ENCODE measurements around the gene ITPRIP. TPM values are rescaled to one million over a fixed set of nuclear protein-coding genes. Genes with fewer than 3 reads are reported as not detected.
A peak's percentile ranks its signal among the peaks of the same experiment; 100 is the strongest.

ITPRIP gene
- polyA plus RNA-seq (ENCODE audit: insufficient read length): 8.4 TPM
- long read RNA-seq, donor 1, full-length matches to known transcripts: 1 of 1 reads
- long read RNA-seq, donor 1, partial matches to known transcripts: 0 of 1 reads
- long read RNA-seq, donor 1, other reads (novel, unspliced or antisense): 0 of 1 reads
- long read RNA-seq, donor 2, full-length matches to known transcripts: 3 of 3 reads
- long read RNA-seq, donor 2, partial matches to known transcripts: 0 of 3 reads
- long read RNA-seq, donor 2, other reads (novel, unspliced or antisense): 0 of 3 reads
- long read RNA-seq, donor 3: 0 reads
- long read RNA-seq, donor 4: 0 reads
- long read RNA-seq, donor 5, full-length matches to known transcripts: 7 of 7 reads
- long read RNA-seq, donor 5, partial matches to known transcripts: 0 of 7 reads
- long read RNA-seq, donor 5, other reads (novel, unspliced or antisense): 0 of 7 reads
- long read RNA-seq, donor 6, full-length matches to known transcripts: 2 of 2 reads
- long read RNA-seq, donor 6, partial matches to known transcripts: 0 of 2 reads
- long read RNA-seq, donor 6, other reads (novel, unspliced or antisense): 0 of 2 reads
- long read RNA-seq, donor 7, full-length matches to known transcripts: 3 of 3 reads
- long read RNA-seq, donor 7, partial matches to known transcripts: 0 of 3 reads
- long read RNA-seq, donor 7, other reads (novel, unspliced or antisense): 0 of 3 reads
- long read RNA-seq, donor 8, full-length matches to known transcripts: 1 of 1 reads
- long read RNA-seq, donor 8, partial matches to known transcripts: 0 of 1 reads
- long read RNA-seq, donor 8, other reads (novel, unspliced or antisense): 0 of 1 reads

- peak; percentile 86 for DNase-seq
Measured at GRCh38 chr10:104337985-104338735, at the start of gene ITPRIP. TSS of gene ITPRIP (minus strand) at chr10:104338465. CDS start at chr10:104316051, 22,414 bp downstream.

- DNase-seq: no peak
Measured at GRCh38 chr10:104387130-104387888, 49.0 kb upstream of the ITPRIP start.

GRCh38 chr10:104380336-104380735 is 42.1 kb upstream of the ITPRIP start:
- DNase-seq: no peak

GRCh38 chr10:104376784-104377300 is 38.6 kb upstream of the ITPRIP start:
- no peak for DNase-seq

GRCh38 chr10:104374591-104374990 is 36.3 kb upstream of the ITPRIP start:
- no peak for DNase-seq

- no peak for DNase-seq
Measured at GRCh38 chr10:104371753-104372152, 33.5 kb upstream of the ITPRIP start.

GRCh38 chr10:104368381-104368780 is 30.1 kb upstream of the ITPRIP start:
- no peak for DNase-seq

- DNase-seq: no peak
Measured at GRCh38 chr10:104367904-104368303, 29.6 kb upstream of the ITPRIP start.

GRCh38 chr10:104359811-104360210 is 21.5 kb upstream of the ITPRIP start:
- no peak for DNase-seq

GRCh38 chr10:104353325-104354048 is 15.2 kb upstream of the ITPRIP start, which contains the start of gene CFAP58:
TSS of gene CFAP58 (plus strand) at chr10:104353833. CDS start at chr10:104353898, 65 bp downstream.
- peak; percentile 92 for DNase-seq

GRCh38 chr10:104351919-104352318 is 13.7 kb upstream of the ITPRIP start:
- no peak for DNase-seq

GRCh38 chr10:104351061-104351702 is 12.9 kb upstream of the ITPRIP start:
- DNase-seq: no peak

- no peak for DNase-seq
Measured at GRCh38 chr10:104350127-104350635, 11.9 kb upstream of the ITPRIP start.

- DNase-seq: no peak
Measured at GRCh38 chr10:104349623-104350126, 11.4 kb upstream of the ITPRIP start.

- DNase-seq: no peak
Measured at GRCh38 chr10:104348601-104349000, 10.3 kb upstream of the ITPRIP start.

- DNase-seq: no peak
Measured at GRCh38 chr10:104347295-104348045, 9.2 kb upstream of the ITPRIP start.

GRCh38 chr10:104345941-104346340 is 7.7 kb upstream of the ITPRIP start:
- no peak for DNase-seq

- DNase-seq: no peak
Measured at GRCh38 chr10:104345515-104345914, 7.2 kb upstream of the ITPRIP start.

GRCh38 chr10:104344219-104344618 is 6.0 kb upstream of the ITPRIP start:
- DNase-seq: no peak
